ENCODE data around the gene IL10RB.

Gene IL10RB

GRCh38 chr21:33339918-33340317, 73.8 kb downstream of the IL10RB start:
- DNase-seq: no peak

GRCh38 chr21:33345751-33346238, 79.6 kb downstream of the IL10RB start:
- DNase-seq: no peak

All from NCI-H2029 (cell line).